ENCODE measurements around the gene SSC5D.

Gene SSC5D

DNA sequence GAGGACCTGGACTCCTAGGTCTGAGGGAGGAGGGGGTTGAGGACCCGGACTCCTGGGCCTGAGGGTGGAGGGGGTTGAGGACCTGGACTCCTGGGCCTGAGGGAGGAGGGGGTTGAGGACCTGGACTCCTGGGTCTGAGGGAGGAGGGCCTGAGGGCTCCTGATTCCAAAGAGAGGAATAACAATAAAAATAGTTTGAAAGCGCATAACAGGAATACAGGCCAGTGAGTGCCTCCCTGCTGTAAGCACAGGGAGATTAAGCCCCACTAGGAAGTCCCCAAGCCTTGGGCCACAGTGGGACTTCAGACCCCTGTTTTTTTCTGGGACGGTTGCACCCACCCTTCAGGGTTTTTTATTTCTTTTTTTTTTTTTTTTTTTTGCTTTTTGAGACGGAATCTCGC lies 49.9 kb downstream of the SSC5D start:
- Histone ChIP-seq H3K4me1 (ENCODE audit: insufficient read depth, low read length) (no peaks in the 10 kb centered on the region), H3K9ac (ENCODE audit: low read length) (no peak overlapping the region), H3K36me3 (ENCODE audit: insufficient read depth, low read length) (no peaks in the 10 kb centered on the region), H3K4me3 (ENCODE audit: low read depth in 1 of 2, low read length in 2 of 2) (no peak overlapping the region), H3K27me3 (ENCODE audit: control insufficient read depth in 1 of 2, insufficient read depth in 2 of 2, low read length in 2 of 2) (peaks cover 0 to 4% of the 10 kb centered on the region in 2 donors), H3K27ac (ENCODE audit: low read depth, low read length) (no peak overlapping the region), H3K9me3 (ENCODE audit: low read length) (no peaks in the 10 kb centered on the region)

DNA sequence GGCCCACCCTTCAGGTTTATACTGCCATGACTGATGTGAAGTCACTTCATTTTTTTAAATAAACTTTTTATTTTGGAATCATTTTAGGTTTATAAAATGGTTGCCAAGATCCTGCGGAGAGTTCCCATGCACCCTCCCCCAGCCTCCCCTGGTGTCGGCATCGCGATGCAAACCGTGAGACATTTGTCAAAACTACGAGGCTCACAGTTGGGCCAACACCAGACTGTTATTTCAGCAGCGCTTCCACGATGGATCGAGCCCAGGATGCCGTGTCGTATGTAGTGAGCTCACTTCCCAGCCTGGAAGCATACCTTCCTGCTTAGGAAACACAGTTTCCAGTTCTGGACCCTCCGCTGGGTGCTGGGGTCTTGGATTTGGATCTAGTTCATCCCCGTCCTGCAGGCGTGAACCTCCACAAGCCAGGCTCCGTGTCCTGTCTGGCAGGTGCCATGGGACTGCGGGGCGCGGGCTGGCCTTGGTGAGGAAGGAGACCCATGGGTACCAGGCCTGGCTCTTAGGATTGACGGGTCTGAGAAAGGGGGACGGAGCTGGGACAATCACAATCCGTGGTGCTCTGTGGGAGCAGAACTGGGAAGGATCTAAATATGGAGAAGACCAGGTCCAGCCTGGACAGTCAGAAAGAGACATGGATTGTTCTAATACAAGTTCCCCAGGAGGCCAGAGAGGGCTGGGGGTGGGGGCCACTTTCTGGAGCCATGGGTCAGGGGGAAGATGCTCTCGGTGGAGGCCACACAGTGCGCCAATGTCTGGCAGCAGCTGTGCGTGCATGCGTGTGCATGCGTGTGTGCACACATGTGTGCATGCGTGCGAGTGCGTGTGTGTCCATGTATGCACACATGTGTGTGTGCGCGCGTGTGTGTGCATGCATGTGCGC lies 51.1 kb downstream of the SSC5D start:
- Histone ChIP-seq H3K27ac (ENCODE audit: low read depth, low read length) (no peak overlapping the region), H3K36me3 (ENCODE audit: insufficient read depth, low read length) (no peaks in the 10 kb centered on the region), H3K9me3 (ENCODE audit: low read length) (no peaks in the 10 kb centered on the region), H3K4me3 (ENCODE audit: low read depth in 1 of 2, low read length in 2 of 2) (no peak overlapping the region), H3K9ac (ENCODE audit: low read length) (no peak overlapping the region), H3K27me3 (ENCODE audit: control insufficient read depth in 1 of 2, insufficient read depth in 2 of 2, low read length in 2 of 2) (peaks cover 0 to 7% of the 10 kb centered on the region in 2 donors), H3K4me1 (ENCODE audit: insufficient read depth, low read length) (no peaks in the 10 kb centered on the region)

DNA sequence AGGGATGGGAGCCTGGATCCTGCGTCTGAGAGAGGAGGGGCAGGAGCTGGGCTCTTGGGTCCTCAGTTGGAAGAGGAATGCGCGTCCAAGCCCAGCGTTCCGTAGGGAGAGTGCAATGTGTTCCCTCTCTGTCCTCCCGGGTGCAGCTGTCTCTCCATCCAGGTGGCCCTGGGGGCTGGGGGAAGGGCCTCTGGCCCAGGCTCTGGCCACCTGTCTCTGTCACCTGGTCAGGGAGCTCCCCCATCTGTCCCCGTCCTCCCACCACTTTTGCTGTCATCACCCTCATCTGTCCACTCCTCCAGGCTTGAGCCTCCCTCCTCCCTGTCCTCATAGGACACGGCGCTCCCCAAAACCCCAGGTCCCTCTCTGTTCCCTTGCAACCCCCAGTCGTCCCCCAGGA lies 52.4 kb downstream of the SSC5D start:
- Histone ChIP-seq H3K27ac (ENCODE audit: low read depth, low read length) (no peak overlapping the region), H3K9ac (ENCODE audit: low read length) (no peak overlapping the region), H3K36me3 (ENCODE audit: insufficient read depth, low read length) (no peaks in the 10 kb centered on the region), H3K9me3 (ENCODE audit: low read length) (no peaks in the 10 kb centered on the region), H3K27me3 (ENCODE audit: control insufficient read depth in 1 of 2, insufficient read depth in 2 of 2, low read length in 2 of 2) (peaks cover 0 to 16% of the 10 kb centered on the region in 2 donors), H3K4me1 (ENCODE audit: insufficient read depth, low read length) (no peaks in the 10 kb centered on the region), H3K4me3 (ENCODE audit: low read depth in 1 of 2, low read length in 2 of 2) (no peak overlapping the region)

DNA sequence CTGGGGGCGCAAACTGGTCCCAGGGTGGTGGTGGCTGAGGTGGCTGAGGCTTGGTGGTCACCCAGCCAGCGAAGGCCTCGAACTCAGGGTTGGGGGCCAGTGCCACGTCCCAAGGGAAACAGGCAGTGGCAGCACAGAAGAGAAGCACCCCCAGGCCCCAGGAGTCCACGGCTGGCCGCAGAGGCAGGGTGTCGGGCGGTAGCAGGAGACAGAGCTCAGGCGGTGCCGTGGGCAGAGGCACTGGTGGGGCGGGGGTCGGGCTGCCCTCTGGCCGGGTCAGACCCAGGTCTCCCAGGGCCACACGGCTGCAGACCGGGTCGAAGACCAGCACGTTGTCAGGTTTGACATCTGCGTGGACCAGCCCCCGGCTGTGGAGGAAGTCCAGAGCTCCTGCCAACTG lies 52.9 kb downstream of the SSC5D start:
- no peak overlapping the region for H3K4me3 ChIP-seq (ENCODE audit: low read depth in 1 of 2, low read length in 2 of 2)
- H3K36me3 ChIP-seq (ENCODE audit: insufficient read depth, low read length), result no peaks in the 10 kb centered on the region
- no peak overlapping the region for H3K9ac ChIP-seq (ENCODE audit: low read length)
- H3K4me1 ChIP-seq (ENCODE audit: insufficient read depth, low read length), result no peaks in the 10 kb centered on the region
- H3K27me3 ChIP-seq (ENCODE audit: control insufficient read depth in 1 of 2, insufficient read depth in 2 of 2, low read length in 2 of 2), result peaks cover 0 to 16% of the 10 kb centered on the region in 2 donors
- no peaks in the 10 kb centered on the region for H3K9me3 ChIP-seq (ENCODE audit: low read length)
- H3K27ac ChIP-seq (ENCODE audit: low read depth, low read length), result no peak overlapping the region

DNA sequence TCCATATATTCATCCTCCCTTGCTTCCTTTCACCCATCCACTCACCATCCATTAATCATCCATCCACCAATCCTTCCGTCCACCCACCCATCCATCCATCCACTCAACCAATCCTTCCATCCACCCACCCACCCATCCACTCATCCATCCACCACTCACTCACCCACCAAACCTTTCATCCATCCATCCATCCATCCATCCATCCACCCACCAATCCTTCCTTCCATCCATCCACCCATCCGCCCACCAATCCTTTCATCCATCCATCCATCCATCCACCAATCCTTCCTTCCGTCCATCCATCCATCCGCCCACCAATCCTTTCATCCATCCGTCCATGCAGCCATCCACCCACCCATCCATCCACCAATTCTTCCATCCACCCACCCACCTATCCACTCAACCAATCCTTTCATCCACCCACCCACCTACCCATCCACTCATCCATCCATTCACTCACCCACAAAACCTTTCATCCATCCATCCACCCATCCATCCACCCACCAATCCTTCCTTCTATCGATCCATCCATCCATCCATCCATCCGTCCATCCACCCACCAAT lies 54.1 kb downstream of the SSC5D start:
- Histone ChIP-seq H3K9me3 (ENCODE audit: low read length) (no peaks in the 10 kb centered on the region), H3K9ac (ENCODE audit: low read length) (no peak overlapping the region), H3K4me1 (ENCODE audit: insufficient read depth, low read length) (no peaks in the 10 kb centered on the region), H3K36me3 (ENCODE audit: insufficient read depth, low read length) (no peaks in the 10 kb centered on the region), H3K27me3 (ENCODE audit: control insufficient read depth in 1 of 2, insufficient read depth in 2 of 2, low read length in 2 of 2) (peaks cover 0 to 24% of the 10 kb centered on the region in 2 donors), H3K27ac (ENCODE audit: low read depth, low read length) (no peak overlapping the region), H3K4me3 (ENCODE audit: low read depth in 1 of 2, low read length in 2 of 2) (no peak overlapping the region)

DNA sequence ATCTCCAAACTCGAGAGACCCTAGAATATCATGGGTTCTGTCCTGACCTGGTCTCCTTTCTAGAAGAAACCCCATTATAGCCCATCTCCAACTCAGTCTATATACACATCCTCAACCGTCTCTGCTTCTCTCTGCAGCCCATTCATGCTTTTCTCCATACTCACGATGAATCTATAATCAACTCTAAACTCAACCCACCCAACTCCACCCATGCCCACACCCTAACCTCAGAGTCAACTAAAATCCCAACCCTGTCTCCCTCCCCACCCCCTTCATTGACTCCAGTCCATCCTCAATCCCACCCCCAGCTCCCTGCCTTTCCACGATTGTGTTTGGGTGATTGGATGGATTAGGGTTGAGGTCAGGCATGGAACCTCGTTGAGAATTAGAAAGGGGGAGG lies 55.3 kb downstream of the SSC5D start:
- no peak overlapping the region for H3K27ac ChIP-seq (ENCODE audit: low read depth, low read length)

DNA sequence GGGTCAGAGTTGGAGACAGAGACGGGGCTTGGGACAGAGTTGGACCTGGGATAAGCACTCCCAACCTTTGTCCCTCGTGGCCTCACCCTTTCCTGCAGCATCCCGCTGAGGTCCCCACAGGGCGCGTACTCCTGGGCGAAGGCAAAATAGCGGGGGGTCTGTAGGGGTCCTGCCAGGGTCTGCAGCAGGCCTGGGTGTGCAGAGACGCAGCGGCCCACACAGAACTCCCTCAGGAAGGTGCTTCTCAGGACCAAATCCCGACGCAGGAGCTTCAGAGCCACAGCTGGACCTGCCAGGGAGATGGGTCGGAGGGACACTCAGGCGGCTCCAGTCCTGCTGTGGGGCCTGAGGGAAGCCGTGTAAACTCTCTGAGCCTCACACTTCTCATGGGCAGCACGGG lies 55.8 kb downstream of the SSC5D start:
- H3K9me3 ChIP-seq (ENCODE audit: low read length), result no peaks in the 10 kb centered on the region
- H3K4me3 ChIP-seq (ENCODE audit: low read depth in 1 of 2, low read length in 2 of 2), result no peak overlapping the region
- no peak overlapping the region for H3K9ac ChIP-seq (ENCODE audit: low read length)
- H3K27me3 ChIP-seq (ENCODE audit: control insufficient read depth in 1 of 2, insufficient read depth in 2 of 2, low read length in 2 of 2), result peaks cover 0 to 23% of the 10 kb centered on the region in 2 donors
- H3K27ac ChIP-seq (ENCODE audit: low read depth, low read length), result no peak overlapping the region
- no peaks in the 10 kb centered on the region for H3K36me3 ChIP-seq (ENCODE audit: insufficient read depth, low read length)
- no peaks in the 10 kb centered on the region for H3K4me1 ChIP-seq (ENCODE audit: insufficient read depth, low read length)

More for the DNA sequence above, 55.3 kb downstream of the SSC5D start:
- Histone ChIP-seq H3K9ac (ENCODE audit: low read length) (no peak overlapping the region), H3K9me3 (ENCODE audit: low read length) (no peaks in the 10 kb centered on the region), H3K4me3 (ENCODE audit: low read depth in 1 of 2, low read length in 2 of 2) (no peak overlapping the region), H3K36me3 (ENCODE audit: insufficient read depth, low read length) (no peaks in the 10 kb centered on the region), H3K4me1 (ENCODE audit: insufficient read depth, low read length) (no peaks in the 10 kb centered on the region), H3K27me3 (ENCODE audit: control insufficient read depth in 1 of 2, insufficient read depth in 2 of 2, low read length in 2 of 2) (peaks cover 0 to 24% of the 10 kb centered on the region in 2 donors)

DNA sequence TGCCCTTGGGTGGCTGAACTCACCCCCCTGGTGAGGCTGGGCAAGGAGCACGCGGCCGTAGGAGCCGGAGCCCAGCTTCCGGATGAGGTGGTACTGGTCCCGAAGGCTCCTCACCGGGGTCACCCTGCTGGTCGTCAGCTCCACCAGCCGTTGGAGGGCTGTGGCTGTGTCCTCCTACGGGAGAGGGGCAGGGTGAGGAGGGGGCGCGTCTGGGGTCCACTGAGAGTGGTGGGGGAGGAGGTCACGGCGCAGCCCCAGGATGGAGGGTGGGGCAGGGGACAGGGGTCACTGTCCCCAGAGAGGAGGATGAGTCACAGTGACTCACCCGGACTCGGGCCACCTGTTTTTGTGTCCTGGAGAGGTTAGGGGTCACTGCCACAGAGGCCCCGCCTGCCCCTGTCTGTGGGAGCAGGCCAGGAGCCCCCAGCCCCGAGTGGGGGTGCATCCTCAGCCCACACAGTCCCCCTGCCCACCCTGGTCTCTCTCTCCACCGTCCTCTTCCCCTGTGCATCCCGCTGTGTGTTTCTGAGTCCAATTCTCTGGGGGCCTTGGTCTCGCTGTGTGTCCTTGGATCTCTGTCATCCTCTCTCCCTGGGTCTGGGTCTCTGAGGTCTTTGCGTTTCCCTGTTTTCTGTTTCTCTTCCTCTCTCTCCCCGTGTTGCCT lies 56.7 kb downstream of the SSC5D start:
- H3K27me3 ChIP-seq (ENCODE audit: control insufficient read depth in 1 of 2, insufficient read depth in 2 of 2, low read length in 2 of 2), result peaks cover 0 to 23% of the 10 kb centered on the region in 2 donors
- no peaks in the 10 kb centered on the region for H3K9me3 ChIP-seq (ENCODE audit: low read length)
- no peak overlapping the region for H3K9ac ChIP-seq (ENCODE audit: low read length)
- no peak overlapping the region for H3K4me3 ChIP-seq (ENCODE audit: low read depth in 1 of 2, low read length in 2 of 2)
- no peaks in the 10 kb centered on the region for H3K4me1 ChIP-seq (ENCODE audit: insufficient read depth, low read length)
- H3K27ac ChIP-seq (ENCODE audit: low read depth, low read length), result no peak overlapping the region
- no peaks in the 10 kb centered on the region for H3K36me3 ChIP-seq (ENCODE audit: insufficient read depth, low read length)

DNA sequence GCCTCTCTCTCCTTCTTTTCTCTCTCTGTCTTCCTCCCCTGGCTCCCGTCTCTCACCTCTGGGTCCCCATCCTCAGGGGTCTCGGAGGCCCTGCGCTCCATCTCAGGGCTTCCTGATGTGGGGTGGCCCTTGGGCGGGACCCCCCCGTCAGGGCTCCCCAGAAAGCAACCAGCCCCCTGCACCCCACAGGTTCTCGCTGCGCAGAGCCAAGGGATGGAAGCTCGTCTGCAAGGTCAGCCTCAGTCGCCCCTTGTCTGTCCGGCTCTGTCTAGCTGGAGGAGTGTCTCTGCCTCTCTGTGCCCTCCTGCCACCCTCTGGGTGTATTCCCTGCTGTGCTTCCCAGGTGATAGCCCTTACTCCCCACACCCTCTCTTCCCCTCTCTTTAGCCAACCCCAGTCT lies 57.2 kb downstream of the SSC5D start, which contains the start of gene SBK3:
TSS of gene SBK3 (minus strand) at position 101 of the 400 bp plus-strand sequence. CDS start at position 101, 0 bp downstream.
- peaks cover 0 to 27% of the 10 kb centered on the region in 2 donors for H3K27me3 ChIP-seq (ENCODE audit: control insufficient read depth in 1 of 2, insufficient read depth in 2 of 2, low read length in 2 of 2)
- no peaks in the 10 kb centered on the region for H3K36me3 ChIP-seq (ENCODE audit: insufficient read depth, low read length)
- H3K9ac ChIP-seq (ENCODE audit: low read length), result no peak within 1 kb of the TSS

DNA sequence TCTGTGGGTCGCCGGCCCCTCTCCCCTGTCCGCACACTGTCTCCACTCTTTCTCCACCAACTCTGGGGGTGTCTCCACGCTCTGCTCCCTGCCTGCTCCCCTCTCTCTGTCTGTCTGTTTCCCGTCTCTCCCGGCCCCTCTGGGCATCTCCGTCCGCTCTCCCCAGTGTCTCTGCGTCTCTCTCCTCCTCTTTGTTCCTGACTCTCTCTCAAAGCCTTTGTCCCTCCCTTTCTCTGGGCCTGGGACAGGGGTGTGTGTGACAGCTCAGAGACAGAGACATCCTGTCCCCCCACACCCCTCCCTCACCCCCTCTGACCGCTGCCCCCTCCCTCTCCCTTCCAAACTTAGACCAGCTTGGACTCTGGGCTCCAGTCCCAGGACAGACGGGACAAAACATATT lies 57.8 kb downstream of the SSC5D start:
- H3K9ac ChIP-seq (ENCODE audit: low read length), result no peak overlapping the region
- H3K4me3 ChIP-seq (ENCODE audit: low read depth in 1 of 2, low read length in 2 of 2), result no peak overlapping the region
- no peaks in the 10 kb centered on the region for H3K4me1 ChIP-seq (ENCODE audit: insufficient read depth, low read length)
- no peaks in the 10 kb centered on the region for H3K36me3 ChIP-seq (ENCODE audit: insufficient read depth, low read length)
- no peak overlapping the region for H3K27ac ChIP-seq (ENCODE audit: low read depth, low read length)
- H3K27me3 ChIP-seq (ENCODE audit: control insufficient read depth in 1 of 2, insufficient read depth in 2 of 2, low read length in 2 of 2), result peaks cover 0 to 30% of the 10 kb centered on the region in 2 donors
- H3K9me3 ChIP-seq (ENCODE audit: low read length), result no peaks in the 10 kb centered on the region

More for the DNA sequence above, 57.2 kb downstream of the SSC5D start, which contains the start of gene SBK3:
- no peak within 1 kb of the TSS for H3K4me3 ChIP-seq (ENCODE audit: low read depth in 1 of 2, low read length in 2 of 2)
- H3K9me3 ChIP-seq (ENCODE audit: low read length), result no peaks in the 10 kb centered on the region
- H3K27ac ChIP-seq (ENCODE audit: low read depth, low read length), result no peak within 1 kb of the TSS
- no peaks in the 10 kb centered on the region for H3K4me1 ChIP-seq (ENCODE audit: insufficient read depth, low read length)

DNA sequence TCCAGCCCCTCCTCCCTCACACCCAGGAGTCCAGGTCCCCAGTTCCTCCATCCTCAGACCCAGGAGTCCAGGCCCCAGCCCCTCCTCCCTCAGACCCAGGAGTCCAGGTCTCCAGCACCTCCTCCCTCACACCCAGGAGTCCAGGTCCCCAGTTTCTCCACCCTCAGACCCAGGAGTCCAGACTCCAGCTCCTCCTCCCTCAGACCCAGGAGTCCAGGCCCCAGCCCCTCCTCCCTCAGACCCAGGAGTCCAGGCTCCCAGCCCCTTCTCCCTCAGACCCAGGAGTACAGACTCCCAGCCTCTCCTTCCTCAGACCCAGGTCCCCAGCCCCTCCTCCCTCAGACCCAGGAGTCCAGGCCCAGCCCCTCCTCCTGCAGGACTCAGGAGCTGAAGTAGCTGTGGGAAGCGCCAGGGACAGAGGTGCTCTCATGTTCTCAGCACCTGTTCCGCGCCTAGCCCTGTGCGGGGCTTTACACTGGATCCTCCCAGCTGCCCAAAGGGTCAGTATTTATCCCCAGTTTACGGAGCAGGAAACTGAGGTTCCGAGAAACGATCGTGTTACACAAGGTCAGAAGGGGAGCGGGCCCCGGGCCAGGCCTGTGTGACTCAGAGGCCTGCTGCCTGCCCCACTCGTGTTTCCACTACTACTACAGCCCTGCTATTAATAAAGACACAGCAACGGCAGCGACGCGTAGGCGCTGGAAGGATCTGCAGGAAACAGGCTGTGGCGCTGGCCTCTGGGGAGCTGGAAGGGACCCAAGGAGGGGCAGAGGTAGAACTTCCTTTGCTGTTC lies 58.8 kb downstream of the SSC5D start:
- H3K4me3 ChIP-seq (ENCODE audit: low read depth in 1 of 2, low read length in 2 of 2), result no peak overlapping the region
- H3K27me3 ChIP-seq (ENCODE audit: control insufficient read depth in 1 of 2, insufficient read depth in 2 of 2, low read length in 2 of 2), result peaks cover 0 to 37% of the 10 kb centered on the region in 2 donors
- no peak overlapping the region for H3K9ac ChIP-seq (ENCODE audit: low read length)
- no peak overlapping the region for H3K27ac ChIP-seq (ENCODE audit: low read depth, low read length)
- H3K36me3 ChIP-seq (ENCODE audit: insufficient read depth, low read length), result no peaks in the 10 kb centered on the region
- H3K9me3 ChIP-seq (ENCODE audit: low read length), result no peaks in the 10 kb centered on the region
- no peaks in the 10 kb centered on the region for H3K4me1 ChIP-seq (ENCODE audit: insufficient read depth, low read length)
